ENCODE measurements around the gene PI16.

- TF ChIP-seq CTCF (IDR thresholded peaks at IDR 0.05; ENCODE audit: low read depth, low read length, missing input control) (no peak), YY1 (IDR thresholded peaks at IDR 0.05) (no peak), REST (IDR thresholded peaks at IDR 0.05) (no peak), ATF3 (IDR thresholded peaks at IDR 0.05) (no peak)
These were observed 50.7 kb downstream of the PI16 start, which contains the start of gene FGD2 for GRCh38 chr6:37005061-37005810.
